RWPE2 (cell line): Measurements from ENCODE around the gene RNF145.

Experiments used
- ATAC-seq: fragments of 200-7000 bp; cut with Tn5 transposase; 3 replicates; pipeline ENCODE4 v1.9.1; 2021; ENCODE audit warnings: low read depth
- DNase-seq: peaks from one replicate; pipeline ENCODE4 v3.0.0-alpha.2; 2020; ENCODE audit warnings: low spot score
- H3K27ac ChIP-seq: fragments of 450-650 bp; 2 replicates; pipeline ENCODE4 v1.5.1; 2017; ENCODE audit warnings: mild to moderate bottlenecking; ENCODE audit not compliant: poor library complexity, severe bottlenecking
- H3K27me3 ChIP-seq: fragments of 250-450 bp; sonication (Bioruptor Pico); 2 replicates; pipeline ENCODE4 v1.5.1; 2021; ENCODE audit warnings: mild to moderate bottlenecking, moderate library complexity; ENCODE audit not compliant: insufficient read depth, poor library complexity, severe bottlenecking
- H3K36me3 ChIP-seq: fragments of 250-450 bp; sonication (Bioruptor Pico); 2 replicates; pipeline ENCODE4 v1.5.1; 2020; ENCODE audit warnings: low read depth, mild to moderate bottlenecking, moderate library complexity
- H3K4me1 ChIP-seq: fragments of 250-450 bp; sonication (Bioruptor Pico); 2 replicates; pipeline ENCODE4 v1.5.1; 2021; ENCODE audit warnings: mild to moderate bottlenecking, moderate library complexity; ENCODE audit not compliant: insufficient read depth, poor library complexity, severe bottlenecking
- H3K4me3 ChIP-seq: fragments of 250-450 bp; sonication (Bioruptor Pico); 2 replicates; pipeline ENCODE4 v1.5.1; 2021; ENCODE audit warnings: mild to moderate bottlenecking, moderate library complexity; ENCODE audit not compliant: severe bottlenecking
- H3K9me3 ChIP-seq: fragments of 250-450 bp; sonication (Bioruptor Pico); 2 replicates; pipeline ENCODE4 v1.5.1; 2021; ENCODE audit warnings: mild to moderate bottlenecking, moderate library complexity; ENCODE audit not compliant: severe bottlenecking
- CTCF ChIP-seq: fragments of 450-650 bp; IDR thresholded peaks from one replicate; pipeline ENCODE4 v1.5.1; 2017; ENCODE audit warnings: mild to moderate bottlenecking, moderate library complexity; ENCODE audit not compliant: poor library complexity, severe bottlenecking

Gene RNF145

GRCh38 chr5:159249158-159249557 lies 39.8 kb upstream of the RNF145 start:
- no peak overlapping the region for H3K27ac ChIP-seq
- H3K9me3 ChIP-seq, result no peaks in the 10 kb centered on the region
- H3K4me1 ChIP-seq, result peaks cover 7% of the 10 kb centered on the region
- ATAC-seq (peak; percentile 69), DNase-seq (no peak)
- H3K27me3 ChIP-seq, result no peaks in the 10 kb centered on the region
- no peak for TF ChIP-seq CTCF
- H3K4me3 ChIP-seq, result no peak overlapping the region
- no peaks in the 10 kb centered on the region for H3K36me3 ChIP-seq

GRCh38 chr5:159244890-159245289 lies 35.5 kb upstream of the RNF145 start:
- Histone ChIP-seq H3K4me1 (peaks cover 42% of the 10 kb centered on the region), H3K4me3 (no peak overlapping the region), H3K27me3 (no peaks in the 10 kb centered on the region), H3K27ac (no peak overlapping the region), H3K9me3 (no peaks in the 10 kb centered on the region), H3K36me3 (no peaks in the 10 kb centered on the region)
- TF ChIP-seq CTCF, result no peak
- DNase-seq (no peak), ATAC-seq (no peak)

GRCh38 chr5:159244163-159244562 lies 34.8 kb upstream of the RNF145 start:
- H3K4me3 ChIP-seq, result no peak overlapping the region
- no peaks in the 10 kb centered on the region for H3K27me3 ChIP-seq
- H3K9me3 ChIP-seq, result no peaks in the 10 kb centered on the region
- no peak overlapping the region for H3K27ac ChIP-seq
- TF ChIP-seq CTCF, result no peak
- ATAC-seq, result no peak
- no peaks in the 10 kb centered on the region for H3K36me3 ChIP-seq
- DNase-seq, result no peak
- H3K4me1 ChIP-seq, result peaks cover 40% of the 10 kb centered on the region

GRCh38 chr5:159243385-159243784 lies 34.0 kb upstream of the RNF145 start:
- Histone ChIP-seq H3K27ac (no peak overlapping the region), H3K4me1 (peaks cover 37% of the 10 kb centered on the region), H3K9me3 (no peaks in the 10 kb centered on the region), H3K27me3 (no peaks in the 10 kb centered on the region), H3K4me3 (no peak overlapping the region), H3K36me3 (no peaks in the 10 kb centered on the region)
- DNase-seq (no peak), ATAC-seq (no peak)
- no peak for TF ChIP-seq CTCF

- H3K27ac ChIP-seq, result peak overlapping the region; percentile 62
- H3K4me3 ChIP-seq, result no peak overlapping the region
- DNase-seq, result no peak
- no peaks in the 10 kb centered on the region for H3K36me3 ChIP-seq
- H3K4me1 ChIP-seq, result peaks cover 37% of the 10 kb centered on the region
- no peak for TF ChIP-seq CTCF
- H3K27me3 ChIP-seq, result no peaks in the 10 kb centered on the region
- ATAC-seq, result no peak
- no peaks in the 10 kb centered on the region for H3K9me3 ChIP-seq
Observed at GRCh38 chr5:159242656-159243055, 33.3 kb upstream of the RNF145 start.
